GM18505 (cell line): ENCODE data around the gene FAM50A.

ENCODE experiments used
- ATAC-seq: cut with Tn5 transposase; IDR thresholded peaks from one replicate; pipeline ENCODE4 v1.9.1; 2021; ENCODE audit not compliant: unreplicated experiment
- POLR2A ChIP-seq: IDR thresholded peaks from 4 replicates; pipeline ENCODE4 v1.6.1; 2011; ENCODE audit warnings: borderline replicate concordance; ENCODE audit not compliant: insufficient read depth, insufficient read length; ENCODE audit errors: extremely low read depth

Gene FAM50A

DNA sequence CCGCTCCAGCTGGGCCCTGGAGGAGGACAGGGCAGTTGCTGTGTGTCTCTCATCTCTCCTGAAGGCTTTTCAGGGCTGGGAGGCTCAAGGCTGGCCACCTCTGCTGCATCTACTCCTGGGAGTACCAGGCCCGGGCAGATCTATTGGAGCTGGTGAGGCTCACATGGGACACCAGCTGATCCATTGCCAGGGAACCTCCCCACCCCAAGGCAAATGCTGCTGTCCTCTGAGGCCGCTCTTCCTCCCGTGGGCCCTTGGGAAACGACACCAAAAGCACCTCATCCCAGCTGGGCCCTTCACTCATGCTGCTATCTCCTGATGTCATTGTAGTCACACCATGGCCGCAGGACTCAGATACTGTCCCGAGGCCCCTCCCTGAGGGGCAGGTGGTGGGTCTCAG lies 38.8 kb downstream of the FAM50A start:
- no peak for TF ChIP-seq POLR2A
- ATAC-seq, result no peak

DNA sequence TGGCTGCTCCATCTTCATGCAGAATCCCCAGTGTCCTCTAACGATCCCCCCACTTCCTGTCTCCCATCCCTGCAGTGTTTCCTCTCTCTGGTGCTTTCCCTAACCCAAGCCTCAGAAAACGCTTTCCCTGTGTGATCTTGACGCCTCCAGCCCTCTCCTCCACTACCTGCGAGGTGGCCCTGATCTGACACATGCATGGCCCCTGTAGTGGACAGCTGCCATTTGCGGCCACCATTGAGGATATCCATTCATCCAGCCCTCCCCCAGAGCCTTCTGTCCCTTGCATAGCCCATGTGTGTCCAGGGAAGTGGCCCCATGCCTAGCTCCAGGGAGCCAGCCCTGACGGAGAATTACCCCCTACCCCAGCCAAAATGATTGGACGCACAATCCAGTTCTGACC lies 39.4 kb downstream of the FAM50A start:
- ATAC-seq, result no peak
- TF ChIP-seq POLR2A, result no peak

DNA sequence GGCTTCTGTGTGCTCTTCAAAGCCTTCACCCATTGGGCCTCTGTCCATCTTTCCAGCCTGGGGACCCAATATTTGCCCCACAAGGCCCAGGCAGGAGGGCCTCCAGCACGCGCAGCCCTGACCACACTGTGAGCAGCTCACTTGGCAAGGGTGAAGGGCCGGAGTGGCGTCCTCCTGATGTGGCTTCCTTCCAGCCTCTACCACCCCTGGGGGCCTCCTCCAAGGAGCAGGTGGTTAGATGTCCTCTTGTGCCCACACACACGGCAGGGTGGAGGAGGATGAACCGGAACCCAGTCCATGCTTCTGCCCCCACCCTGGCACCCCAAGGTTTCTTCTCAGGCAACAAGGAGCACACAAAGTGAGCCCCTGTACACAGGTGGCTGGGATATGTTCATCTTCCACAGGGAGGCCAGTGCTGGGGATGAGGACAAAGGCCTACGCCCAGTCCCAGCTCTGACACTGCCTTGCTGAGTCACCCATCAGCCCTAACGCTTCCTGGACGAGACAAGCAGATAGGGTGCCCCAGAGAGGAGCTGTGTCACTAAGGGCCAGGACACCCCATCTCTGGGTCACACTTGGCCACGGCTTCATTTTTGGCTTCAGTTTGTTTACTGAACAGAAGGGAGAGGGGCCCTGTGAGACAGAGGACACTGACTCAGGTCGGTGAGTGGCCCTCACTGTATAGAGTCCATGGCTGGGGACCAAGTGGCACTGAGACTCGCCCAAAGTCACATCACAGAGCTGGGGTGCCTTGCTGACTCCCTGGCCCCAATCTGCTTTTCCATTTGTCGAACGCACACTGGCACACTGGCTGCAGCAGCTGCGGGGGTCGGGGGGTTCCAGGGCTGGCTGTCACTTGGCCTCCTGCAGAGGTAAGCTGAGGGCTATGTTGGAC lies 40.6 kb downstream of the FAM50A start:
- ATAC-seq, result no peak
- no peak for TF ChIP-seq POLR2A

DNA sequence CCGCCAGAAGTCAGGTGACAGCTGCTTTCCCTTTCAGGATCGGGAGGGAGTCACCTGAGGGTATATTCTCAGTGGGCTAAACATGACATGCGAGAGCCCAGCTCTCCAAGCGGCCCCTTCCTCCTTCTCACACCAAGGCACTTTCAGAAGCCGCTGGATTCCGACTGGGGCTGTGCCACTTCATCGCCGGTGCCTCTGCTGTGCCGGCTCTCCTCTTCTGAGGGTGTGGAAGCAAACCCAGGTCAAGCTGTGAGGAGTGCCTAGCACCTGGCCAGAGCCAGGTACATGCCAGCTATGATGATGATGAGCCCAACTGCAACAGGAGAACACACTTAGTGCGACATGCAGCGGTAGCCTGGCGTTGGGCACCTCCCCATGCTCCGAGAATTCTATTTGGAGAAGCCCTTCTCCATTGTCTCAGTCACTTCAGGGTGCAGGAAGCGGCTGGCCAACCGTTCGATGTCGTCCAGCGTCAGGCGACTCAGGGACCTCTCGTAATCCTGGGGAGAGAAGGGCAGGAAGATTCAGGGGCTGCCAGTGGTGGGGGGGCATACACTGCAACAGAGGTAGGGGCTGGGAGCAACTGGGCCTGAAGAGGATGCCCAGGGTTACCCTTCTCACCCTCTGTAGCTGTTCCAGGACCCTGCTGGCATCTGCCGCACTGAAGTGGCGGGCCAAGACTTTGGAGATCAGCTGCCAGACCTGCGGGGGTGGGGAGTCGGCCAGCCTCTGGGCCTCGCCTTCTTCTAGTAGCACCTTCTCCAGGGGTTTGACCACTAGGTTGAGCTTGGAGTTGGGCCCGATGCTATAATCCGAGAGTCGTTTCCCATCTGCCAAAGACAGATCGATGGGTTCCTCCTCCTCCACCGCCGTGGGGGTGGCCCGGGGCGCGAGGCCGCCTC lies 41.5 kb downstream of the FAM50A start:
- no peak for TF ChIP-seq POLR2A
- no peak for ATAC-seq

DNA sequence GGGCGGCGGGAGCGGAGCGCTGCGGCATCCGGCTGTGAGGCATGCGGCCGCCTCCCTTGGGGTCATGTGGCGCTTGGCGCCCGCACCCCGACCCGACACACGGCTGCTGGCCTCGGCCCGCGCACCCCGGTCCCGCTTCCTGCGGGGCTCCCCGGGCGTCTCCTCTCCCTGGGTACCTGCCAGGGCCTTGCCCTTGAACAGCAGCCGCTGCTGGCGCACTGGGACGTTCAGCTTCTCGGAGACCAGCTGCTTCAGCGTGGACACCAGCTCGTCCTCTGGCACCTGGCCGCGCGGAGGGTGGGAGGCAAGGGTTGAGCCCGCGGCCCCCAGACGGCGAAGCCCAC lies 42.1 kb downstream of the FAM50A start:
- ATAC-seq, result no peak
- peak; percentile 31 for TF ChIP-seq POLR2A

DNA sequence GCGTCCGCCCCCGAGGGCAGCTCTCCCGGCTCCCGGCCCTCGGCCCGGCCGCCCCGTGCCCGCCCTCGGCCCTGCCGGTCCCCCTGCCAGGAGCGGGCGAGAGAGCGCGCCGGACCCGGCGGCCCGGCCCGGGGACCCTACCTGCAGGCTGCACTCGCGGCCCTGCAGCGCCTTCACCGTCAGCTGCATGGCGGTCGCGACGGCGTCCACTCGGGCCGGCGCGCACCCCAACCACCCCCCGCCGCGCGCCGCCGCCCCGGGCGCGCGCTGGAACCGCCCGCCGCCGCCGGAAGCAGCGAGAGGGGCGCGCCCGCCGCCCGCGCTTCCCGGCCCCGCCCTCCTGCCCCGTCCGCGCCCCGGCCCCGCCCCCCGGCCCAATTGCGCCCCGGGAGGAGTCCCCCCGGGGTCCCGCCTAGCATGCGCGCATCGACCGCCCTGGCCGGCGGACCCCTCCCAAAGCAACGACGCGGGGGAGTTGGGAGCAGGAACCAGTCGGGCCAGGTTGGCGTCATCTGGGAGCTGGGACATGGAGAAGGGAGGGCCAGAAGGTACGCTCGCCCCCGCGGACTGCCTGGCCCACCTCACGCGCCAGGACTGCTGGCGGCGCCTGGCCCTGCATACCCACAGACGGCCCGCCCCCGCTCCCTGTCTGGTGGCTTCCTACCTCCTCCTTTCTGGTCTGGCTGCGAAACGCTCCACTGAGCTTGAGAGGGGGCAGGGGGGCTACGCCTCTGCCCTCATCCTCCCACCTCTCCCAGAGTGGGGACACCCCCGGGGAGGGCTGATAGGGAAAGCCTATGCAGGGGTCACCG lies 42.7 kb downstream of the FAM50A start, which contains the start of gene UBL4A:
Gene UBL4A, minus strand, starts transcription at position 220 of the 812 bp plus-strand sequence. Its CDS starts 31 bp downstream, at position 189.
- no peak for TF ChIP-seq POLR2A
- no peak for ATAC-seq

DNA sequence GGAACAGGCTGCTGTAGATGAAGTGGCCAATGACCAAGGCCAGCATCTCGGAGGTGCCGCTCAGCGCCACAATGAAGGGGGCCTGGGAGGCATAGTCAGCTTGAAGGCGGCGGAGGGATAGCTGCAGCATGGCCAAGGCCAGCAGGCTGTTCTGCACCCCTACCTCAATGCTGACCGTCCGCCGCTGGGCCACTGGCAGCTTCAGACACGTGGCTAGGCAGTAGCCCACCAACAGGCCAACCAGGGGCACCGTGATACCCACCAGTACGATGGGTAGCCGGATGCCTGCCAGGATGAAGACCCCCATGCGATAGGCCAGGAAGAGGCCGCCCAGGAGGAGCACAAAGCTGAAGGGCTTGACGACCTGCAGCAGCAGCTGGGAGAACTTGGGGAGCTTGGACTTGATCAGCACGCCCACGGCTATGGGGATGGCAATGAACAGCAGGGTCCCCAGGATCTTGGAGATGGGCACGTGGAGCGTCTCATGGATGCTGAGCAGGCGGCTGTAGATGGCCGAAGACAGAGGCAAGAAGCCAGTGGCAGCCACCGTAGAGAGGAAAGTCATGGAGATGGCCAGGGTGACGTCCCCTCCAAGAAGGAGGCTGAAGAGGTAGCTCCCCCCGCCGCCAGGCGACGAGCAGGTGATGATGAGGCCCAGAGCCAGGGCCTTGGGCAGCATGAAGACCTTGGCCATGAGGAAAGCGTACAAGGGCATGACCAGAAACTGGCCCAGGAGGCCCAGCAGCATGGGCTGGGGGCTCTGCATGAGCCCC lies 43.8 kb downstream of the FAM50A start:
- ATAC-seq, result no peak
- no peak for TF ChIP-seq POLR2A

DNA sequence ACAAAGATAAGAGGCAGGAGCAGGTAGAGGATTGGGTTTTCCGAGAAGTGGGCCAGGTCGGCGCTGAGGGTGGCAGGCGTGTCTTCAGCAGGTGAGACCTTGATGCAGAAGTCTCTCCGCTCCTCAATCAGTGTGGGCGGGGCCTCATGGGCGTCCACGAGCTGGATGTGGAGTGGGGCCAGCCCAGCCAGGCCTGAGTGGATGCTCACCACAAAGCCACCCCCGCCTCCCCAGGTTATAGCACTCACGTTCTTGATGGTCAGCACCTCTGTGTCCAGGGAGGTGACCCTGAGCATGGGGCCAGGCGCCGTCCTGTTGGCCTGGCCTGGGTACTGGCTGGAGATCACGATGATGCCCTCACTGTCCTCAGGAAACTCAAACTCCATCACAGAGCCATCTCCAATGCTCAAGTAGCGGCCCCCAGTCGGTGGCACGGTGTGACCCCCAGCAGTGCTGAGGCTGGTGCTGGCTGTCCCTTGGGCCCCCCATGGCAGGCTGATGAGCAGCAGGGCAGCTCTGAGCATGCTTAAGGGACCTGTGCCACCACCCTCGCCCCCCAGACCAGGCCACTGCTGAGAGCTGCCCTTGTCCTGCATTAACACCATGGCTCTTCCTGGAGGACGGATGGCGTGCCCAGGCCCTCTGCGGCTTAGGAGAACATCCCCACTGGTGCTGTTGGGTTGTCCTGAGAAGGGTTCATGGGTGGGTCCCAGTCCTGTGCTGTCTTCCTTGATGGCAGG lies 44.6 kb downstream of the FAM50A start:
- no peak for TF ChIP-seq POLR2A
- ATAC-seq, result no peak

DNA sequence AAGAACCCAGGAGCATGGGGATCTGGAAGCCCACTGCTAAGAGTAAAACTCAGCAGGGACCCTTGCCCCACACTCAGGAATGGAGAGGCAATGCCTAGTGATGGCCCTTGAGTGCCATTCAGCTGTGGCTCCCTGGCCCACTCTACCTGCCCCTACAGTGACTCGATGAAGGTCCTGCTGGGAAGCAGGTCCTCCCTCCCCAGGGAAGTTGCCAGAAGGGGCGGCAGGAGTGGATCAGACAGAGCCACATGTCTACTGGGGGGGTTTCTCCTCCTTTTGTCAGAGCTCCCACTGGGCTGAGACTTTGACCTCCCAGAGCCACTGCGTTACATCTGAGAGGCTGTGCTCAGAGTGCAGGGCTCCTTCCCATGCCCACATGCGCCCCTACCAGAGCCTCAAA lies 45.2 kb downstream of the FAM50A start:
- no peak for TF ChIP-seq POLR2A
- ATAC-seq, result no peak

DNA sequence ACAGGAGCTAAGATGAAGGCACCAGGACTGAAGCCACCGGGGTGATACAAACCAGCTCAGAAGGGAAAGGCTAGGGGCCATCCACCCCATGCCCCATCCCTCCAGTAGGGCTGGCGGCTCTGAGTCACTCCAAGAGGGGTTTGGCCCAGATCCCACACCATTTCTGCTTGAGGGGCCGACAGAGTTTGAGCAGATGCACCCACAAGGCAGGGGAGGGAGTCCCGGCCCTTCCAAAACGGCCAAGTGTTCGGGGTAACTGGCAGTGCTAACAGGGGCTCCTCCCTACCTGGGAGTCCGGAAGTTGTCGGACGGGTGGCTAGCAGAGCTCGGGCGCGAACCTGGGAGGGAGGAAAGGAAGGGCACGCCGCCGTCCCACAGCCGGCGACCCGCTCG lies 46.1 kb downstream of the FAM50A start:
- TF ChIP-seq POLR2A, result no peak
- ATAC-seq, result peak; percentile 23

DNA sequence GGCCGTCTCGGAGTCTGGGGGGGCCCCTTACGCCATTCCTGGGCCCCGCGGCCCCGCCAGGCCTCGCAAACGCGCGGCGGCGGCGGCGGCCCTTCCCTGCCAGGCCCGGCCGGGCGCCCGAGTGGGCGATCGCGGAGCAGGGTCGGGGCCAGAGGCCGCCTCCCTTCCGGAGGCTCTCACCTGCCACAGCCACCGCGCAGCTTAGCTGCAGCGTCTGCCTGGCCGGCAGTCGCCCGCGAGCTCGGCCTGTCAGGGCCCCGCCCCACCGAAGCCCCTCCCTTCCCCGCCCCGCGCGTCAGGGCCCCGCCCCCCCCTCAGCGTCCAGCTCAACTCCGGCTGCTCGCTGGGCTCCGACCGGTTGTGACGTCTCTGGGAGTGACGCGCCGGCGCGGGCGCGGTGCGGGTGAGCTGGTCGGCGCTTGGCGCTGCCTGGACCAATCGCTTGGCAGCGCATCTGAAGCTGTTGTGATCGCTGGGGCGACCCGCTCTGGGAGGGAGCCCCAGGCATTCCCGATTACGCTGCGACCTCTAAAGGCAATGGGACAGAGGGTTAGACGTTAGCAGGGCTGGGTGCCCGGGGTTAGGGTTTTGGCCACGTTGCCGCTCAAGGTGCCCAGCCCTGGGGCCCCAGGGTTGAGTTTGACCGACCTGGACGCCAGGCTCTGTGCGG lies 46.6 kb downstream of the FAM50A start, which contains the start of gene SLC10A3:
Gene SLC10A3, minus strand, starts transcription at position 216 of the 670 bp plus-strand sequence. CDS start 1,689 bp downstream, outside the sequence.
- peak; percentile 95 for TF ChIP-seq POLR2A
- peak; percentile 80 for ATAC-seq
